HG02642 (cell line): ENCODE data around the gene ZNF559.

Experiments
- ATAC-seq: cut with Tn5 transposase; IDR thresholded peaks from one replicate; pipeline ENCODE4 v1.9.1; 2021; ENCODE audit warnings: mild to moderate bottlenecking; ENCODE audit not compliant: unreplicated experiment, poor library complexity

ZNF559 gene

GRCh38 chr19:9352505-9352904 lies 28.5 kb downstream of the ZNF559 start:
- no peak for ATAC-seq

- ATAC-seq = no peak
Measured at GRCh38 chr19:9353011-9353410, 29.0 kb downstream of the ZNF559 start.

GRCh38 chr19:9354651-9355050 lies 30.7 kb downstream of the ZNF559 start:
- ATAC-seq = no peak

GRCh38 chr19:9362905-9363304 lies 38.9 kb downstream of the ZNF559 start, which contains the start of gene ZNF177:
Gene ZNF177 (plus strand): TSS chr19:9363013. CDS start chr19:9378312, 15,299 bp downstream.
- no peak for ATAC-seq

- ATAC-seq = no peak
Measured at GRCh38 chr19:9370738-9371619, 47.0 kb downstream of the ZNF559 start.

- no peak for ATAC-seq
Measured at GRCh38 chr19:9381361-9381785, 57.4 kb downstream of the ZNF559 start.
